Measurements from ENCODE around the gene CHCHD4.

GRCh38 chr3:14157951-14158350, 33.3 kb upstream of the CHCHD4 start:
- no peak for TF ChIP-seq POLR2AphosphoS5 (IDR thresholded peaks at IDR 0.05; ENCODE audit: low read depth)
- TF ChIP-seq CTCF (conservative IDR thresholded peaks at IDR 0.05; ENCODE audit: low read depth in 2 of 2): no peak
- TF ChIP-seq CREB1 (CRISPR knock-in tag; IDR thresholded peaks at IDR 0.05; ENCODE audit: low read depth): no peak
- no peak for TF ChIP-seq EZH2 (IDR thresholded peaks at IDR 0.05; ENCODE audit: low read depth, unreplicated experiment)
- no peak for TF ChIP-seq EZH2phosphoT487 (IDR thresholded peaks at IDR 0.05; ENCODE audit: unreplicated experiment)

All from GM23338 (cell line).